Measurements from ENCODE around the gene BTNL2. TPM values are rescaled to one million over a fixed set of nuclear protein-coding genes. Genes with fewer than 3 reads are reported as not detected.

Gene BTNL2
- total and polyA plus RNA-seq, 10 donors, result not detected

DNA sequence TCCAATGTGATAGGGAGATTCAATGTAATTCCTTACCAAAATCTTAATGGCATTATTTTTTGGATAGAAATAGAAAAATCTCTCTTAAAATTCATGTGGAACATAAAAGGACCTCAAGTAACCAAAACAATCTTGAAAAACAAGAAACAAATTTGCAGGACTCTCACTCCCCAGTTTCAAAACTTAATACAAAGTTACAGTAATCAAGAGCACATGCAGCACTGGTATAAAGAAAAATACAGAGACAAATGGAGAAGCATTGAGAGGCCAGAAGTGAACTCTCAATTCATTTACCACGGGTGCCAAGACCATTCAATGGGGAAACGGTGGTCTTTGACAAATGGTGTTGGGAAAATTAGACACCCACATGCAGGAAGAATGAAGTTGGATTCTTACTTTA lies 27.4 kb downstream of the BTNL2 start:
- TF ChIP-seq POLR2A (IDR thresholded peaks at IDR 0.05), result no peak
- H3K9me3 ChIP-seq, result no peaks in the 10 kb centered on the region
- WGBS, 5 donors, result 65 to 86% (median 75%) methylated on average over 2 of the region's 2 CpGs
- no peak for DNase-seq
- no peaks in the 10 kb centered on the region for H3K27me3 ChIP-seq (replicated peaks in 1 of 7)
- no peaks in the 10 kb centered on the region for H3K36me3 ChIP-seq
- H3K4me3 ChIP-seq, result no peak overlapping the region
- H3K27ac ChIP-seq, result no peak overlapping the region
- intact Hi-C loops (cut with DNase I; ENCODE audit: low total_unique reads), result no loop called here
- H3K4me1 ChIP-seq, result no peaks in the 10 kb centered on the region

DNA sequence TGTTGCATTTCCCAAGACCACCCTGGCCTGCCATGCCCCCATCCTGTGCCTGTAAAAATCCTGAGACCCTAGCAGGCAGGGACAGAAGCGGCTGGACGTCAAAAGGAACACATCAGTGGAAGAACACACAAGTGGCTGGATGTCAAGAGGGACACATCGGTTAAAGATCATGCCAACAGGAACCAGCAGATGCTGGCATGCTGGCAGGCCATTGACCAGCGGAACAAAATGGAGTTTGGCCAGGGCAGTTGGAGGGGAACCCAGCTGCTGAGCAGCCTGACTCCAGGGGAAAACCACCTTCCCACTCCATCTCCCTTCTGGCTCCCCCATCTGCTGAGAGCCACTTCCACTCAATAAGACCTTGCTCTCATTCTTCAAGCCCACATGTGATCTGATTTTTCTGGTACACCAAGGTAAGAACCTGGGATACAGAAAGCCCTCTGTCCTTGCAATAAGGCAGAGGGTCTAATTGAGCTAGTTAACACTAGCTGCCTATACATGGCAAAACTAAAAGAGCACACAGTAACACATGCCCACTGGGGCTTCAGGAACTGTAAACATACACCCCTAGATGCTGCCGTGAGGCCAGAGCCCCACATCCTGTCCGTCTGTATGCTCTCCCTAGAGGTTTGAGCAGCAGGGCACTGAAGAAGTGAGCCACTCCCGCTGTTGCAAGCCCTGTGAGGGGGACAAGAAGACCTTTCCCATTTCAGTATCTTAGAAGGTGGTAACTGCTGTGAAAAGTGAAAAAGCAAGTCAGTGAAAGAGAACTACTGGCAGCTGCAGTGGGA lies 31.0 kb downstream of the BTNL2 start:
- H3K4me3 ChIP-seq, result no peak overlapping the region
- intact Hi-C loops (cut with DNase I; ENCODE audit: low total_unique reads), result no loop called here
- no peak for TF ChIP-seq POLR2A (IDR thresholded peaks at IDR 0.05)
- TF ChIP-seq, protein P1, sequence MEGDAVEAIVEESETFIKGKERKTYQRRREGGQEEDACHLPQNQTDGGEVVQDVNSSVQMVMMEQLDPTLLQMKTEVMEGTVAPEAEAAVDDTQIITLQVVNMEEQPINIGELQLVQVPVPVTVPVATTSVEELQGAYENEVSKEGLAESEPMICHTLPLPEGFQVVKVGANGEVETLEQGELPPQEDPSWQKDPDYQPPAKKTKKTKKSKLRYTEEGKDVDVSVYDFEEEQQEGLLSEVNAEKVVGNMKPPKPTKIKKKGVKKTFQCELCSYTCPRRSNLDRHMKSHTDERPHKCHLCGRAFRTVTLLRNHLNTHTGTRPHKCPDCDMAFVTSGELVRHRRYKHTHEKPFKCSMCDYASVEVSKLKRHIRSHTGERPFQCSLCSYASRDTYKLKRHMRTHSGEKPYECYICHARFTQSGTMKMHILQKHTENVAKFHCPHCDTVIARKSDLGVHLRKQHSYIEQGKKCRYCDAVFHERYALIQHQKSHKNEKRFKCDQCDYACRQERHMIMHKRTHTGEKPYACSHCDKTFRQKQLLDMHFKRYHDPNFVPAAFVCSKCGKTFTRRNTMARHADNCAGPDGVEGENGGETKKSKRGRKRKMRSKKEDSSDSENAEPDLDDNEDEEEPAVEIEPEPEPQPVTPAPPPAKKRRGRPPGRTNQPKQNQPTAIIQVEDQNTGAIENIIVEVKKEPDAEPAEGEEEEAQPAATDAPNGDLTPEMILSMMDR (IDR thresholded peaks at IDR 0.05 in 8 of 11, conservative IDR thresholded peaks at IDR 0.05 in 3 of 11), result no peak
- no peak for TF ChIP-seq POLR2AphosphoS5 (IDR thresholded peaks at IDR 0.05)

DNA sequence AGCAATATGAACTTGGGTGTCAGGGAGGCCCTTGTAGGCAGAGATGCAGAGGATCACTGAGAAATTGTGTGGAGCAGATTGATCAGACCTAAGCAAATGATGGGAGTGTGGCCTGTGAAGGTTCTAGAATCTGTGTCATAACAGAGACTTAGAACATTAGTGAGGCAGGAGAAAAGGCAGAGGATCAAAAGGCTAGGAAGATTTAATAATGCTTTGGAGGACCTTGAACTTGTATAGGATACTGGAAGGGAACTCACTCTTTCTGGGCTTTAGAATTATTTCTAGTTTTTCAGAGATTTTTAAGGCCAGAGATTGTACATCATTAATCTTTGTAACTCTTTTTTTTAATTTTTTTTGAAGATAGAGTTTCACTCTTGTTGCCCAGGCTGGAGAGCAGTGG lies 35.2 kb downstream of the BTNL2 start, which contains the start of gene TSBP1:
TSBP1 (minus strand) TSS at position 101 of the 400 bp plus-strand sequence. CDS start 197 bp downstream, outside the sequence.
- intact Hi-C loops (cut with DNase I; ENCODE audit: low total_unique reads), result no loop called here
- Histone ChIP-seq H3K36me3 (no peaks in the 10 kb centered on the region), H3K9me3 (no peaks in the 10 kb centered on the region), H3K4me1 (no peaks in the 10 kb centered on the region), H3K4me3 (no peak within 1 kb of the TSS), H3K27ac (no peak within 1 kb of the TSS), H3K27me3 (replicated peaks in 1 of 7) (no peaks in the 10 kb centered on the region)
- TF ChIP-seq POLR2AphosphoS5 (IDR thresholded peaks at IDR 0.05), result no peak
- TF ChIP-seq, protein P1 (IDR thresholded peaks at IDR 0.05 in 8 of 11, conservative IDR thresholded peaks at IDR 0.05 in 3 of 11), result no peak
- TF ChIP-seq POLR2A (IDR thresholded peaks at IDR 0.05), result no peak
- DNase-seq, result no peak

More for the DNA sequence above, 31.0 kb downstream of the BTNL2 start:
- Histone ChIP-seq H3K27me3 (replicated peaks in 1 of 7) (no peaks in the 10 kb centered on the region), H3K4me1 (no peaks in the 10 kb centered on the region), H3K36me3 (no peaks in the 10 kb centered on the region), H3K9me3 (no peaks in the 10 kb centered on the region), H3K27ac (no peak overlapping the region)
- DNase-seq, result no peak
- WGBS, 5 donors, result 74 to 82% (median 76%) methylated on average over 7 of the region's 7 CpGs

DNA sequence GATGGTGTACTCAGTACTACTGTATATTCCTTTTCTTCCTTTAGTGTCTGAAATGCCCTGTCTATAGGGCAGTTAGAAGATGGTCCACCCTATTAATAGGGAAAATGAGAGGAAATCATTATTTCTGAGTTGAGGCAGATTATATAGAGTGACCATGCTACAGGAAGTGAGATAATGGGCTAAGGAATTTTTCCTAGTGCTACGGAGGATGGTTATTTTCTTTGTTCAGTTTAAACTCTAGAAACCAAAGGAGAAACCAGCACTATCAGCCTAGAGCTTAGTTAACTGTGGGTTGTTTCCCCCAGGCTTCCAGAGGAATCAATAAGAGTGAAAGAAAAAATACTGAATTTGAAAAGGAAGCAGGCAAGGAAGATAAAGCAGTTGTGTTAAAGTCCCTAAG lies 35.8 kb downstream of the BTNL2 start:
- Histone ChIP-seq H3K4me1 (no peaks in the 10 kb centered on the region), H3K4me3 (no peak overlapping the region), H3K27ac (no peak overlapping the region), H3K27me3 (replicated peaks in 1 of 7) (no peaks in the 10 kb centered on the region), H3K36me3 (no peaks in the 10 kb centered on the region), H3K9me3 (no peaks in the 10 kb centered on the region)
- no peak for TF ChIP-seq POLR2AphosphoS5 (IDR thresholded peaks at IDR 0.05)
- no peak for TF ChIP-seq POLR2A (IDR thresholded peaks at IDR 0.05)
- TF ChIP-seq, protein P1 (IDR thresholded peaks at IDR 0.05 in 8 of 11, conservative IDR thresholded peaks at IDR 0.05 in 3 of 11), result no peak
- DNase-seq, result no peak
- WGBS, 5 donors, result 36 to 68% (median 52%) methylated on average over 1 of the region's 1 CpG
- intact Hi-C loops (cut with DNase I; ENCODE audit: low total_unique reads), result no loop called here
